GM10248 (cell line): ENCODE data around the gene TMEM221.

Experiments
- CTCF ChIA-PET: fragments of 300-600 bp; sonication (Branson Sonifier 250); formaldehyde crosslinking; extraction: SDS; loops from one replicate; lab custom pipeline; 2021; ENCODE audit warnings: antibody characterized with exemption; lab: Yijun Ruan, JAX
- POLR2A ChIA-PET: fragments of 350-650 bp; sonication (Branson Sonifier 250); formaldehyde crosslinking; extraction: SDS; loops from one replicate; lab custom pipeline; 2020; ENCODE audit warnings: antibody characterized with exemption; lab: Yijun Ruan, JAX
- DNase-seq: peaks from one replicate; pipeline ENCODE4 v3.0.0; 2012; ENCODE audit errors: extremely low spot score
- TF ChIP-seq, protein P1 (sequence below): IDR thresholded peaks from 2 replicates; pipeline ENCODE4 v1.5.1; 2012; ENCODE audit warnings: mild to moderate bottlenecking, low read depth; ENCODE audit errors: extremely low read depth, missing control alignments, control extremely low read depth

The TMEM221 gene

DNA sequence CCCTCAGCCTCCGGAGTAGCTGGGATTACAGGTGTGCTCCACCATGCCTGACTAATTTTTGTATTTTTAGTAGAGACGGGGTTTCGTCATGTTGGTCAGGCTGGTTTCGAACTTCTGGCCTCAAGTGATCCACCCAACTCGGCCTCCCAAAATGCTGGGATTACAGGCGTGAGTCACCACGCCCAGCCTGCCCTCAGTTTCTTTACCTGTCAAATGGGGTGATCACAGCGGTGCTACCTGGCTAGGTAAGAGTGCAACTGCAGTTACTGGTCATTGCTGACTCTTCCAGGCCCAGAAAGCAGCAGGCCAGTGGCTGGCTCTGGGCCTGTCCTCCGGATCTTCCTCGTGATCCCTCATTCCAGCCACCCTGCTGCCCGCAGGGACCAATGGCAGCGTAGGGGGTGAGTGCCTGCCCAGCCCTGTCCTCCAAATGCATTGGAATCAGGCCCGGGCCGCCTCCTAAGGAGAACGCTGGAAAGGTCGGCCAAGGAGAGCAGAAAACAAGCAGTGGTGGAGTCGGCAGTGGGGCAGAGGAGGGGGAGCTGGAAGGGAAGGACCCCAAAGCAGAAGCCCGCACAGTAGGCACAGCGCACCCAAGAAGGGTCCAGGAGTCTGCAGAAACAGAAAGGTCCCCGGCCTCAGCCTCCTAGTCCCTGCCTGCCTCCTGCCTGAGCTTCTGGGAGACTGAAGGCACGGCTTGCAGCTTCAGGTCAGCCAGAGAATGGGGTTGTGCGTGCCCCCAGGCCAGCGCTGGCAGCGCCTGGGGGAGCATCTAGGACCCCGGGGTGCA is 20.0 kb upstream of the TMEM221 start:
- CTCF ChIA-PET: interaction anchor here (0.7 to 5.4 kb wide), 6 partner anchors 14 to 129 kb away, joined by 3 to 31 read pairs (median 6); partner anchors contain the start of gene CCDC194
- TF ChIP-seq, protein P1, sequence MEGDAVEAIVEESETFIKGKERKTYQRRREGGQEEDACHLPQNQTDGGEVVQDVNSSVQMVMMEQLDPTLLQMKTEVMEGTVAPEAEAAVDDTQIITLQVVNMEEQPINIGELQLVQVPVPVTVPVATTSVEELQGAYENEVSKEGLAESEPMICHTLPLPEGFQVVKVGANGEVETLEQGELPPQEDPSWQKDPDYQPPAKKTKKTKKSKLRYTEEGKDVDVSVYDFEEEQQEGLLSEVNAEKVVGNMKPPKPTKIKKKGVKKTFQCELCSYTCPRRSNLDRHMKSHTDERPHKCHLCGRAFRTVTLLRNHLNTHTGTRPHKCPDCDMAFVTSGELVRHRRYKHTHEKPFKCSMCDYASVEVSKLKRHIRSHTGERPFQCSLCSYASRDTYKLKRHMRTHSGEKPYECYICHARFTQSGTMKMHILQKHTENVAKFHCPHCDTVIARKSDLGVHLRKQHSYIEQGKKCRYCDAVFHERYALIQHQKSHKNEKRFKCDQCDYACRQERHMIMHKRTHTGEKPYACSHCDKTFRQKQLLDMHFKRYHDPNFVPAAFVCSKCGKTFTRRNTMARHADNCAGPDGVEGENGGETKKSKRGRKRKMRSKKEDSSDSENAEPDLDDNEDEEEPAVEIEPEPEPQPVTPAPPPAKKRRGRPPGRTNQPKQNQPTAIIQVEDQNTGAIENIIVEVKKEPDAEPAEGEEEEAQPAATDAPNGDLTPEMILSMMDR: no peak
- POLR2A ChIA-PET: no interaction called here
- DNase-seq: no peak

DNA sequence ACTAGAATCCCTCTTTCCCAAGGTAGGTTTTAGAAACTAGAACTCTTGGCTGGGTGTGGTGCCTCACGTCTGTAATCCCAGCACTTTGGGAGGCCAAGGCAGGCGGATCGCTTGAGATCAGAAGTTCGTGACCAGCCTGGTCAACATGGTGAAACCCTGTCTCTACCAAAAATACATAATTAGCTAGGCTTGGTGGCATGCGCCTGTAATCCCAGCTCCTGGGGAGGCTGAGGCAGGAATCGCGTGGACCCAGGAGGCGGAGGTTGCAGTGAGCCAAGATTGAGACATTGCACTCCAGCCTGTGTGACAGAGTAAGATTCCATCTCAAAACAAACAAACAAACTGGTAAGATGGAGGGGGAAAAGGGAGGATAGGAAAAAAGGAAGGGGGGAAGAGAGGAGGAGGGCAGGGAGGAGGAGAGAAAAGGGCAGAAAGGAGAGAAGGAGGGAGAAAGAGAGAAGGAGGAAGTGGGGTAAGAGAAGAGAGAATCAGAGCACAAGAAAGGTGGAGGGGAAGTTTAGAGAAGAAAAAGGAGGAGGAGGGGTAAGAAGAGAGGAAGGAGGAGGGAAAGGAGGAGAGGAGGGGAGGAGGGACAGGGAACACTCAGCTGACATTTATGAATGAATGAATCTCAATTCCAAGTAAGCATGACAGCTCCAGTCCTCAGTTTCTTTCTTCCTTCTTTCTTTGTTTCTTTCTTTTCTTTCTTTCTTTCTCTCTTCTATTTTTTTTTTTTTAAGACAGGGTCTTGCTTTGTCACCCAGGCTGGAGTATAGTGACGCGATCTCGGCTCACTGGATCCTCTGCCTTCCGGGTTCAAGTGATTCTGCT is 19.2 kb upstream of the TMEM221 start:
- ChIA-PET CTCF (interaction anchor here (1.5 to 5.4 kb wide), 9 partner anchors 11 to 288 kb away, joined by 4 to 31 read pairs (median 7); partner anchors contain the start of gene CCDC194), POLR2A (no interaction called here)
- no peak for DNase-seq
- TF ChIP-seq, protein P1: no peak

DNA sequence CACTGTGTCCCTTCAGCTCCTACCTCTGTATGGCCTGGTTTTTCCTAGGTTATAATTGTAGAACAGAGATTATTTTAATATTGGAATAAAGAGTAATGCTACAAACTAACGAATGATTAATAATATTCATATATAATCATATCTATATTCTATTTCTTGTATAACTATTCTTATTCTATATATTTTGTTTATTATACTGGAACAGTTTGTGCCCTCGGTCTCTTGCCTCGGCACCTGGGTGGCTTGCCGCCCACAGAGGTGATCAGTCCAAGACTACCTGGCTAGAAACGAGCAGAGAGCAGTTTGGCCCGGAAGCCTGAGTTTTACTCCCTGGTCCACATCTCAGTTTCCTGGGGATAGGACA is 18.0 kb upstream of the TMEM221 start:
- ChIA-PET CTCF (interaction anchor here (0.7 to 5.4 kb wide), 23 partner anchors 8 to 300 kb away, joined by 3 to 31 read pairs (median 4); partner anchors contain the start of genes BST2, CCDC194, MVB12A and TMEM221), POLR2A (no interaction called here)
- DNase-seq: no peak
- TF ChIP-seq, protein P1: no peak

DNA sequence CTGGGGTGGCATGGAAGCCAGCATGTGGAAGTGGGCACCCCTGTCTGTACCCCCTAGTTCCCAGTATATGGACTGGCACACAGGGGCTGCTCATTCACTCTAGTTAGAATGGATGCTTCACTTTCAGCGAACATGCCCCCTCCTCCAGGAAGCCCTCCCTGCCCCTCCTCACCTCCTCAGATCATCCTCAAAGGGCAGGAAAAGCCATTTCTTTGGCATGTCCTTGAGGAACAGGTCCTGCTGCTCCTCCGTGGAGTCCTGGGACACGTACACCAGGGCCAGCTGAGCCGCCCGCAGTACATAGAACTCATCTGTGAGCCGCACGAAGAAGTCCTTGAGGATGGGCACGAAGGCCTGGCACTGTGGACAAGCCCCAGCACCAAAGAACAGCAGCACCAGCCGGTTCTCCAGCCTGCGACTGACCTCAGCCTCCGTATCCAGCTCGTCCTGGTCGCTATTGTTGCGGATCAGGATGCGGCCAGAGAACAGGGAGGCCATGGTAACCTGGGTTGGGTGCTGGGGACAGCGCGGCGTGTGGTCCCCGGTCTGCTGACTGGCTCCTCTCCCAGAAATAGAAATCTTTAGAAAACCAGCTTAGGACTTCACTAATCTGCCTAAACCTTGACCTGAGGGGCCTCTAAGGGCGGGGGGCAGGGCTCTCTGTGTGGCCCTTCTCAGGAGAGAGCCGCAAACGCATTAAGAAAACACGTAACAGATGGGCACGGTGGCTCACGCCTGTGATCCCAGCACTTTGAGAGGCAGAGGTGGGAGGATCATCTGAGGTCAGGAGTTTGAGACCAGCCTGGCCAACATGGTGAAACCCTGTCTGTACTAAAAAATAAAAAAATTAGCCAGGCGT is 12.1 kb upstream of the TMEM221 start, which contains the start of gene NXNL1:
NXNL1 (minus strand) TSS at position 555 of the 859 bp plus-strand sequence; CDS start at position 498, 57 bp downstream.
- DNase-seq: no peak
- POLR2A ChIA-PET: interaction anchor here (0.6 kb wide), 1 partner anchor 791 kb away, joined by 3 read pairs; no protein-coding TSS in a partner anchor
- TF ChIP-seq, protein P1: no peak
- CTCF ChIA-PET: interaction anchor here (1.1 to 2.9 kb wide), 2 partner anchors 36 to 65 kb away, joined by 3 to 10 read pairs; no protein-coding TSS in a partner anchor

DNA sequence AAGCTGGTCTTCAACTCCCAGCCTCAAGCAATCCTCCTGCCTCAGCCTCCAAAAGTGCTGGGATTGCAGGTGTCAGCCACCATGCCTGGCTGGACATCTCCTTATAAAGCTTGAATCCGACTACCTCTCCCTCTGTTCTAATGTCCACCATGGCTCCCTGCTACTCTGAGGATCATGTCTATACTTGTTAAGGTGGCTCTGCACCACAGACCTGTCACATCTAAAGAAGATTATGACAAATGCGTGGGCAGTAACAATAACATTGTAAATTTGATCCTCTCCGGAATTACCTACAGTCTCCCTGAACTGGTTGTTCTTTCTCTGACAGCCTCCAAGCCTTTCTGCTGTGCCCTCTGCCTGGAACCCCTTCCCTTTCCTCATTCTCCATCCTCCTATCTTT is 10.5 kb upstream of the TMEM221 start:
- ChIA-PET POLR2A (no interaction called here), CTCF (interaction anchor here (0.8 to 2.9 kb wide), 2 partner anchors 38 to 64 kb away, joined by 3 to 10 read pairs; no protein-coding TSS in a partner anchor)
- no peak for DNase-seq
- TF ChIP-seq, protein P1: no peak
